SHP77 (cell line): ENCODE results near the gene ATP8A2.

ENCODE experiments used
- DNase-seq, 2 experiments: peaks; one replicate each; lab custom pipeline; 2025; lab: John Stamatoyannopoulos, UW

ATP8A2 gene

DNA sequence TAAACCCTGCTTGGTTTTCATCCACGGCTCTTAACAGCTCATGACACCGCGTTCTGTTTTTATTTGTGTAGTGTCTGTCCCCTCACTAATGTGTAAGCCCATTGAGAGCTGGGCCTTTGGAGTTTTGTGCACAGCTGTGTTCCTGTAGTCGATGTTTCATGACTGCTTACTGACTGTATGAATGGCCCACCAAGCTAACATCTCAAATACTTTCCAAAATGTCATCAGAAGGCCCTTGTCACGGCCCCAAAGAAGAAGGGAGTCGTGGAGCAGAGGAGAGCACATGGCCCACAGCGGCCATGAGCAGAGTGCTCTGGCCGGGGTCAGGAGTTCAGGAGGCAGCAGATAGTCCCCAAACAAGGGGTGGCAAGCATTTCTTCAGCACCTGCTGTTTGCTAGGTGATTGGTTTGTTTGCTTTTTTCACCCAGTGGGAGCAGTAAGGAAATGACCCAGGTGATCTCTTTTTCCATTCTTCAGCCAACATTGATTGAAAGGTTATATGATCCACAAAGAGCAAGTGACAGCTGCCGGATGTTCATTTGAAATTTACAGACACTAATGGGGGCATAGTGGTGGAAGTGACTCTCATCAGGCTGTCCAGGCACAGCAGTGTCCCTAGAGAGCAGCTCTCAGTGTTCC, 315.2 kb downstream of the ATP8A2 start:
- peak; percentile 87 to 93 for DNase-seq

GRCh38 chr13:25687471-25688225, 315.9 kb downstream of the ATP8A2 start:
- peak in 1 of 2 experiments; percentile 48 for DNase-seq

DNA sequence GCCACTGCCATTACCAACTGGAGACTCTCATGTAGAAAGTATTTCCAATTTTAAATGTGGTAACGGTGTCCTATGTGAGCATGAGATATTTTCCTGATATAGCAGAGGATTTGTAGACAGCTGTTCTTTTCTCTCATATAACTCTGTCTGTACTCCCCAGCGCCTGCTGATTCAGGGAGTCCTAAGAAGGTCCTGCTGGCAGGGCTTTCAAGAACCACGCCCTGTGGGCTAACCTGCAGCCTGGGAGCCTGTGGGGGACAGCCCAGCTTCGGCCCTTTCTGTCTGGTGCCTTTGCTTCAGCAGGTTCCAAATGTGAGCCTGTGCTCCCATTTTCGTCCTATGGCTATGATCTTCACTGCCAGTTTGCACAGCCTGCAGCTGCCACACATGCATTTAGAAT, 316.8 kb downstream of the ATP8A2 start:
- DNase-seq: no peak

DNA sequence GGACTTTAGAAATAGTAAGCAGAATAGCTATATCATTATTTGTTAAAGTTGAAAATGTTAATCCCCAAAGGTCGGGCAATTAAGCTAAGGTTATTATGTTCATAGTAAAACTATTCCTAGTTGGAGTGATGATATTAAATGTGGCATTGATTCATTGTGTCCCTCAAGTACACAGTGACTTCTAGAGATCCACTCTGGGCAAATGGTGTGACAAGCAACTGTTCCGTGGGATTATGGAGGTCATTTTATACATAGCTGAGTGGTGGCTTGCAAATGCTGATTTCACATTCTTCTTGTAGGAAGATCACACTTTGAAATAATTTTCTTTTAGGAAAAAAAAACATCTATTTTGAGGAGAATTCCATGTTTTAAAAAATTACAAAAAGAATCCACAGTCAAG, 317.8 kb downstream of the ATP8A2 start:
- DNase-seq: no peak

DNA sequence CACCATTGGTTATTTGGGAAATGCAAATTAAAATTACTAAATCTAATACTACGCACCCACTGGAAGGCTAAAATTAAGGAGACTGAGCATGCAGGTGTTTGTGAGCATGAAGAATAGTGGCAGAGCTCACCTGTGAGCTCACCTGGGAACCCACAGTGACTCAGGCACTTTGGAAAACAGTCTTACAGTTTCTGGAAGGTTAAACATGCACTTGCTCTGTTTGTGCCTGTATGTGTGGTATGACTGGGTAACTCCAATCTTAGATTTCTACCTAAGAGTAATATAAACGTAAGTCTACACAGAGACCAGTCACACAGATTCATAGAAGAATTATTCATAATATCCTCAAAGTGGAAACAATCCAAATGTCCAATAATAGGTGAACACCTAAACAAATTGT, 318.8 kb downstream of the ATP8A2 start:
- DNase-seq: no peak

DNA sequence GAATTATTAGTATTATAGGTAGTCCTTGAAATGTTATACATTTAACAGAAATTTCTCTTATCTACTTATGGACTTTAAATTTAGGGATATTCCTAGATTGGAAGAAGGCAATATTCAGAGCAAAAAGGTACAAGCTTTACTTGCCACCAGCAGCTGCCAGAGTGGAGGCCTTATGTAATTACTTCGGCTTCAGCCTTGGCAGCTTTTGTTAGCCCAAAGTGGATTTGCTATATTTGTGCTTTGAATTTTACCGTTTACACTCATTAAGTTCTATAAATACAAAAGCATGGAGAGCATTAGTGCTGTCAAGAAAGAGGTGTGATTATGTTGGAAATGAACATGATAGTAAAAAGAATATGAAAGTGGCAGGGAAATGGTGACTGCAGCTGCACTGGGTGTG, 319.9 kb downstream of the ATP8A2 start:
- DNase-seq: peak; percentile 25 to 35

DNA sequence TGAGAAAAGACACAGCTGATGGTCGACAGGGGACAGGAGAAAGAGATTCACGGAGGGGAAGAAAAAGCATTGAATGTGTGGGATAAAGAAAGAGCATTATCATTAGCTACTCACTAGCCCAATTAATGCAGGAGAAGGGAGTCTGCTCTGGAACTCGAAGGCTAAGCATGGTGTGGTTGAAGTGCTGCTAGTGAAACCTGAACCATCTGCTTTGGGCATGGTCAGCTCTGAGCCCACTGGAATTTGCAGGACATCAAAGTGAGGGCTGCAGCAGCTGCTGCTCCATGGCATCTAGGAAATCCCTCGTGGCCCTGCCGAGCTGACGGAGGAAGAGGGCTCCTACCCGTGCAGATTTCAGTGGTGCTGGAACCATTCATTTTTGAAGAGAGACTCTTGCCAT, 320.3 kb downstream of the ATP8A2 start:
- peak in 1 of 2 experiments; percentile 68 for DNase-seq

DNA sequence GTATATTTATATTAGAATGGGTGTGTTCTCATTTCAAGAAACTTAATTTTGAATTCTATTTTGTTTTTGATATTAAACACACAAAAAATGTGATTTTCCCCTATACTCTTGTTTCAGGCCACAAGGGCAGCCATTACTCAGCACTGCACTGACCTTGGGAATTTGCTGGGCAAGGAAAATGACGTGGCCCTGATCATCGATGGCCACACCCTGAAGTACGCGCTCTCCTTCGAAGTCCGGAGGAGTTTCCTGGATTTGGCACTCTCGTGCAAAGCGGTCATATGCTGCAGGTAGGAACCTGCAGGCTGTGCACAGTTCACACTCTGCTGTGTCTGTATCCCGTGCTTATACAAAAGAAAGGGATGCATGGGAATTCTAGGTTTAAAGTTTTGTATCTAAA, 327.3 kb downstream of the ATP8A2 start:
- no peak for DNase-seq

- no peak for DNase-seq
Observed at GRCh38 chr13:25699600-25699999, 327.8 kb downstream of the ATP8A2 start.

DNA sequence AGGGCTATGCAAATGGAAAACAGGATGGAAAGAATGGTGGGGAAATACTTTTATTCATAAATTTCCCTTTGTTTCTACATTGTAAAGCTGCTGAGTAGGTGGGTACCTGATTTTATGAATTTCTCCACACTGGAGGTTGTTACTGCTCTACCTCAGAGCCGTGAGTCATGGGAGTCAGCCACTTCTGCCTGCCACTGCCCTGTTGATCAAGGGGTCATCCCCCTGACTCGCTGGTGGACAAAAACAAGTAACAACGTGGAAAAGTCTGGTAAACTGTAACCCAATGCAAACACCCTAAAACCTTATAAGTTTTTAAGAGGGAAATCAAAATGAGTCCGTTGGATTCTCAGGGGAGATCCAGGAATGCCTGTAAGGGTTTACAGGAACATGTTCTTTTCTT, 329.5 kb downstream of the ATP8A2 start:
- DNase-seq: no peak

DNA sequence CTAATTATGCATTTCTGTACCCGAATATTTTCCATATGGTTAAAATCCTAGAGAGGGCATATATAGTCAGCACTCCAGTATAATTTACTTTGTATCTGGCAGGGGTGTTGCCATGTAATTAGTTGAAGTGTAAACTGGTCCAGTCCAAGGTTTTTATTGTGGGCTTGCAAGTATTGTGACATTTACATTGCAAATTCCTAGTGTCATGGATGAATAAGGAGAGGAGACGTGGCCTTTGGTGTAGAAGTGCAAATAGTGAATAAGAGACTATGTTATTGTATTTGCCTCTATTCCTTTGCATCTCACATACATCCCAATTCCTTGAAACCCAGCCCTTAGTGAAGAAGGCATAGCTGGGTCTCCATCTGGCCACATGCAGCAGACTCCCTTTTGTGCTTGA, 330.6 kb downstream of the ATP8A2 start:
- DNase-seq: no peak

DNA sequence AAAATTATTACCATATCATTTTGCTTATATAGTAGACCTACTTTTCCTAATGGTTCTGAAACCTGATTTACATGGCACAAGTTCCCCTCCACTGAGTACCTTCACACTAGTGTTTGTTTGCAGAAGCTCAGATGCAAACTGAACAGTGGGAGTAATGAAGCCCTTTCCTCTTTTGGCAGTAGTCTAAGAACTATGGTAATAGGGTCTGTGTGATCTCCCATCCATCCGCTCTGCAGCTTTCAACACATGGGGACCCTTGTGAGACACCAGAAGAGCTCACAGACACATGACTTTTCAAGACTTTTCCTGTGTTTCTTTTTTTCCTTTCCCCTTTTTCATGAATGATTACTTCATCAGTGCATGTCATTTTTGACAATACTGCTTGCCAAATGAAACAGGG, 336.0 kb downstream of the ATP8A2 start:
- DNase-seq: no peak

DNA sequence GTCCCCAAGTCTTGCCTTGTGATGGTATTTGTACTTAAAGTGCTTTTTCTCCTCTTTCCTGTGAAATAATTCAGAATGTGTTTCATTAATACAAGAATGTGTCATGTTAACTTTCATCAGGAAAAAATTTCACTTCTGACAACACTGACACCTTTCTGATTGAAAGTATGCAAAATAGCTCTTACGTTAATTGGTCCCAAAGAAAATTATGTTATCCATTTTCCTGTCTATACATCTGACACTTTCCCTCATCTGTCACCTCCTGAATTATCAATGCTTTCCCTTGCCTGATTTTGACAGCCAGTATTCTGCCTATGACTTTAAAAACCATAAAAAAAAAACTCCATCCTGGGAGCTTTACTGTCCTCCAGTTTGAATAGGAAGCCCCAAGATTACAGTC, 336.5 kb downstream of the ATP8A2 start:
- no peak for DNase-seq

GRCh38 chr13:25709088-25709487, 337.3 kb downstream of the ATP8A2 start:
- DNase-seq: no peak

GRCh38 chr13:25715760-25716159, 344.0 kb downstream of the ATP8A2 start:
- DNase-seq: no peak

GRCh38 chr13:25717666-25718197, 346.0 kb downstream of the ATP8A2 start:
- DNase-seq: no peak

DNA sequence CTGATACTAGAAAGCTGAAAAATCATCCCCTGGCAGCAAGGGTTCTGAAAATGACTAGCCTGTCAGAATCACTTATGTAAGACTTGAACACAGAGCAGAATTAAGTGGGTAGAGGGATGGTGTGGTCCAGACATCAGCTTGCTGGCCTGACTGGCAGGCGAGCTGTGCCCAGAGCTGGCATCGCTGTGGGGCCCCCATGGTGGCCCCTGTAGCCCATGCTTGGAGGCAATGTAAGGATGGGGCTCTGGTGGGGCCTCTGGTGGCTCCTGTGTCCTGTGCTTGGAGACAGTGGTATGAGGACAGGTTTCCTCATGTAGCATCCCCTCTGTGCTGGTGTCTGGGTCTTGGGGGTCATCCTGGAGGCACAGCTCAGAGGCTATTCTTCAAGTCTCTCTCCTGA, 347.9 kb downstream of the ATP8A2 start:
- DNase-seq: no peak

- DNase-seq: no peak
Observed at GRCh38 chr13:25722893-25723292, 351.1 kb downstream of the ATP8A2 start.

GRCh38 chr13:25725104-25725503, 353.3 kb downstream of the ATP8A2 start:
- DNase-seq: no peak

DNA sequence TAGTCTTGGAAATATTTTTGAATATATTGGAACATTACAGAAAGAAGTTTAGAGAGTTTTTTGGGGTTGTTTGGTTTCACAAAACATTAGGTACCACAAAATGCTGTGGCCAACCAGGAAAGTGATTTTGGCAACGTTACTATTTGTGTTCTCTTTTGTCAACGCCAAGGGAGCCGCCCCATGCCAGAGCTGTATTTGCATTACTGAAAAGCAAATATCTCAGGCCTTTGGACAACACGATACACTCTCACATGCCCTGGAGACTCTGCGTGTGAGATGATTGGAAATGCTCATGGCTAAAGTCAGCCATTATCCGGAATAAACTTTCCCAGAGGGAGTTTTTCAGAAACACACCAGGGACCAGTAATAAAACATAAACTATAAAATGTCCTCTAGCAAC, 355.5 kb downstream of the ATP8A2 start:
- peak; percentile 69 to 76 for DNase-seq

GRCh38 chr13:25727810-25728209, 356.0 kb downstream of the ATP8A2 start:
- no peak for DNase-seq

GRCh38 chr13:25729201-25729600, 357.4 kb downstream of the ATP8A2 start:
- no peak for DNase-seq

DNA sequence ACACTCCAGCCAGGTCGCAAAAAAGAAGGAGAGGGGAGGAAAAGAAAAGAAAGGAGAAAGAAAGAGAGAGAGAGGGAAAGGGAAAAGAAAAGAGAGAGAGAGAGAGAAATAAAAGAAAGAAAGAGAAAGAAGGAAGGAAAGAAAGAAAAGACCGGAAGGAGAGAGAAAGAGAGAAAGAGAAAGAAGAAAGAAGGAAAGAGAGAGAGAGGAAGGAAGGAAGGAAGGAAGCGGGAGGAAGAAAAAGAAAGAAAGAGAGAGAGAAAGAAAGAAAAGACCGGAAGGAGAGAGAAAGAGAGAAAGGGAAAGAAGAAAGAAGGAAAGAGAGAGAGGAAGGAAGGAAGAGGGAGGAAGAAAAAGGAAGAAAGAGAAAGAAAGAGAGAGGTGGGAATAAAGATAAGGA, 359.3 kb downstream of the ATP8A2 start:
- DNase-seq: no peak

GRCh38 chr13:25731536-25731935, 359.8 kb downstream of the ATP8A2 start:
- DNase-seq: no peak
